ENCODE results near the gene DNAJC5.
"Not testable (repeated sequence)": the region's sequence is repeated elsewhere in the genome, so short reads cannot be mapped to it uniquely, and the experiment has no call there.

DNAJC5 gene

GRCh38 chr20:63903796-63904561 is 9.1 kb downstream of the DNAJC5 start:
- in situ Hi-C loops (cut with MboI; ENCODE audit: low sequenced_read_pairs), result no loop called here

DNA sequence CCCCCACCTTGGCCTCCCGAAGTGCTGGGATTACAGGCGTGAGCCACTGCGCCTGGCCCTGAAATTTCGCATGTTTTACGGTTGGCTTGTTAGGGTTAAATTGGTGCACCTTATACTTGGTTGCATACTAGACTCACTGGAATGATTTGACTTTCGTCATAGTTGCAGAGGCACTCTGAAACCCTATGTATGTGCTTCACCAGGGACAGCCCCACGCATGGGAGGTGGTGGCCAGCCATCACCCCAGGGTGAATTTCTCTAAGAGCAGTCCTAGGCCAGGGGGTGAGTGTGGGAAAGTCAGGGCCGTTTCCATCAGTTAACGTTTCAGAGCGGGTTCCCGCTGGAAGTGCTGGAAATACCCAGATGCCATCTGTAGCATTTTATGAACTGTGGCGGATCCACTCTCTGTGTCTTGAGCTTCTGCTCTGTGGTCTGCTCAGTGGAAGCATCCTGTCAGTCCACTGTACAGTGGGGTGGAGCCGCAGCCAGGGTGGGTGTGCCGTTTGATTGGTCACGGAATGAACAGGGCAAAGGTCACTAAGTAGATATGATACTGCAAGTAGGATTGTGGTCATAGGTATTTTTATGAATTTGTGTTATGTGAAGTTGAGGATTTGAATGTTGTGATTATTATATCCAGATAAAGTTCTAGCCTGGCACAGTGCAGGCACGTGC is 13.2 kb downstream of the DNAJC5 start:
- in situ Hi-C loops (cut with MboI; ENCODE audit: low sequenced_read_pairs), result no loop called here

DNA sequence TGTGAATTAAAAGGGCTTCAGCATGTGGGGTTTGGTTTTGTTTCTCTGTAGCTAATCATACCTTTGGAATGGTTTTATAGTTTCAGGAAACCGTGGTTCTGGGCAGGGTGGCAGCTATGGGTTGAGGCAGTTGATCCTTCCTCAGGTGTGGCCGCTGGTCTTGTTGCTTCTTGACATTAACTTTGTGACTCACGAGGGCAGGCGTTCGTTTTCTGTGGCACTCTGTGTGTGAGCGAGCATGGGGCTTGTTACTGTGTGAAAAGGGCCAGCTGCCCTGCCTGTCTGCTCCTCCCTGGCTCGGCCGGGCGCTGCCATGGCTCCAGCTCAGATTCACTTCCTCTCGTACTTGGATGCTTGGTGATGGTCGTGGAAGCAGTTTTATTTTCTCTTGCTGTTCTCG is 16.2 kb downstream of the DNAJC5 start:
- in situ Hi-C loops (cut with MboI; ENCODE audit: low sequenced_read_pairs), result no loop called here

DNA sequence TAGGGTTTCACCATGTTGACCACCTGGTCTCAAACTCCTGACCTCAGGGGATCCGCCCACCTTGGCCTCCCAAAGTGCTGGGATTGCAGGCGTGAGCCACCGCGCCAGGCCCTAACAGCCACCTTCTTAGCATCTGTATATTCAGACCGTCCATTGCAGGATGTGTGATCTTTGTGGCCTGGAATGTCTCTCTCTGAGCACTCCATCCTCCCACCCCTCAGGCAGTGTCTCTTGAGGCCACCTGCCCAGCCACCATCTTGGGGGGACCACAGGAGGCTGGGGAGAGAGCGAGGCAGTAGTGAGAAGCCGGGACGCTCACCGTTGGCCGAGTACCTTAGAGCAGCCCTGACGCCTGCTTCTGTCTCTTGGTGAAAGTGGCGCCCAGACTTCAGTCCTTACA is 18.8 kb downstream of the DNAJC5 start:
- in situ Hi-C loops (cut with MboI; ENCODE audit: low sequenced_read_pairs), result no loop called here

- in situ Hi-C loops (cut with MboI; ENCODE audit: low sequenced_read_pairs), result no loop called here
Observed at GRCh38 chr20:63915471-63915870, 20.5 kb downstream of the DNAJC5 start.

GRCh38 chr20:63916371-63916939 is 21.5 kb downstream of the DNAJC5 start:
- in situ Hi-C loops (cut with MboI; ENCODE audit: low sequenced_read_pairs), result not testable (repeated sequence)

GRCh38 chr20:63917811-63918210 is 22.9 kb downstream of the DNAJC5 start:
- in situ Hi-C loops (cut with MboI; ENCODE audit: low sequenced_read_pairs), result no loop called here

- in situ Hi-C loops (cut with MboI; ENCODE audit: low sequenced_read_pairs), result no loop called here
Observed at GRCh38 chr20:63919130-63919529, 24.2 kb downstream of the DNAJC5 start.

- in situ Hi-C loops (cut with MboI; ENCODE audit: low sequenced_read_pairs), result no loop called here
Observed at GRCh38 chr20:63920226-63920625, 25.3 kb downstream of the DNAJC5 start.

DNA sequence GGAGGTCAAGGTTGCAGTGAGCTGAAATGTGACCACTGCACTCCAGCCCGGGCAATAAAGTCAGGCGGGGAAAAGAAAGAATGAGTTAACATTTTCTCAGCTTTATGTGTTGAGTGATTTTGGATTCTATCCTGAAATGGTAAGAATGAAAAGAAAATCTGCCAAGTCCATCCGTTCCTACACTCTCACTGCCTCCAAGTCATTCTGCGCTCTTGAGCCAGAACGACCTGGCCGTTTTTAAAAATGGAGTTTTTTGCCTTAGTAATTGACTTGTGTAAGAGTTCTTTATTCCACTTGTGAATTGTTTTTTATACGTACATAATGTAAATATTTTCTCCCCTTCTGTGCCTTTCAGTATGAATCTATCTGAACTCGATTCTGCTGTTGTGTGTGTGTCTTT is 28.7 kb downstream of the DNAJC5 start:
- in situ Hi-C loops (cut with MboI; ENCODE audit: low sequenced_read_pairs), result no loop called here

DNA sequence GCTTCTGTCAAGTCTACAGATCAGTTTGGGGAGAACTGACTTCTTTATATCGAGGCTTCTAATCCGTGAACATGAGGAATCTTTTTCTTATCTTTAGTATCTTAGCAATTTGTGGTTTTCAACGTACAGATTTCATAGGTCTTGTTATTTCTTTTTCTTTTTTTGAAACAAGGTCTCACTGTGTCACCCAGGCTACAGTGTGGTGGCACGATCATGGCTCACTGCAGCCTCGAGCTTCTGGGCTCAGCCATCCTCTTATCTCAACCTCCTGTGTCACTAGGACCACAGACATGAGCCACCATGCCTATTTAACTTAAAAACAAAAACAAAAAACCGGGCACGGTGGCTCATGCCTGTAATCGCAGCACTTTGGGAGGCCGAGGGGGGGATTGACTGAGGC is 29.3 kb downstream of the DNAJC5 start:
- in situ Hi-C loops (cut with MboI; ENCODE audit: low sequenced_read_pairs), result no loop called here

DNA sequence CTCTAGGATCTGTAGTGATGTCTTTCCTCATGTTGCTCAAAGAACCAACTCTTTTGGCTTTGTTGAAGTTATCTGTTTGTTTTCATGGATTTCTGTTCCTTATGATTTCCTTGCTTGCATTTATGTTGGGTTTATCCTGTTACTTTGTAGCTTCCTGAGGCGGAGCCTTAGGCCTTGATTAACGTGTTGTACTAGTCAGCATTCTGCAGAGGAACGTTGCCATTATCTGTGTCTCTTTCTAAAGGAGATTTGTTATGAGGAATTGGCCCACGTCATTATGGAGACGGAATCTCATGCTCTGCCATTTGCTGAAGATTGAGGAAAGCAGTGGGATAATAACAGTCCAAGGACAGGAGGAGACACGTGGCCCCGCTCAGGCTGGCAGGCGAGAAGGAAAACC is 31.4 kb downstream of the DNAJC5 start:
- in situ Hi-C loops (cut with MboI; ENCODE audit: low sequenced_read_pairs), result no loop called here

- in situ Hi-C loops (cut with MboI; ENCODE audit: low sequenced_read_pairs), result no loop called here
Observed at GRCh38 chr20:63929071-63929470, 34.1 kb downstream of the DNAJC5 start.

DNA sequence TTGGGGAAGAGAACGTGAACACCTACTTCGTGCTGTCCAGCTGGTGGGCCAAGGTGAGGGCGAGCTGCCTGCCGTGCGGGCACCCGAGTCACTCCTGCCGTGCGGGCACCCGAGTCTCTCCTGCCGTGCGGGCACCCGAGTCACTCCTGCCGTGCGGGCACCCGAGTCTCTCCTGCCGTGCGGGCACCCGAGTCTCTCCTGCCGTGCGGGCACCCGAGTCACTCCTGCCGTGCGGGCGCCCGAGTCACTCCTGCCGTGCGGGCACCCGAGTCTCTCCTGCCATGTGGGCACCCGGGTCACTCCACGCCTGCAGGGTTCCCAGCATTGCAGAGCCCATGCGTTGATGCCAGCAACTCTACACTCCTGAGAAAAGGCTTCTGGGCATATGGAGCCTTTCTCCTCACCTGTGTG is 34.6 kb downstream of the DNAJC5 start:
- in situ Hi-C loops (cut with MboI; ENCODE audit: low sequenced_read_pairs), result not testable (repeated sequence)

- in situ Hi-C loops (cut with MboI; ENCODE audit: low sequenced_read_pairs), result no loop called here
Observed at GRCh38 chr20:63930971-63931553, 36.1 kb downstream of the DNAJC5 start.

GRCh38 chr20:63931735-63932134 is 36.8 kb downstream of the DNAJC5 start:
- in situ Hi-C loops (cut with MboI; ENCODE audit: low sequenced_read_pairs), result no loop called here

DNA sequence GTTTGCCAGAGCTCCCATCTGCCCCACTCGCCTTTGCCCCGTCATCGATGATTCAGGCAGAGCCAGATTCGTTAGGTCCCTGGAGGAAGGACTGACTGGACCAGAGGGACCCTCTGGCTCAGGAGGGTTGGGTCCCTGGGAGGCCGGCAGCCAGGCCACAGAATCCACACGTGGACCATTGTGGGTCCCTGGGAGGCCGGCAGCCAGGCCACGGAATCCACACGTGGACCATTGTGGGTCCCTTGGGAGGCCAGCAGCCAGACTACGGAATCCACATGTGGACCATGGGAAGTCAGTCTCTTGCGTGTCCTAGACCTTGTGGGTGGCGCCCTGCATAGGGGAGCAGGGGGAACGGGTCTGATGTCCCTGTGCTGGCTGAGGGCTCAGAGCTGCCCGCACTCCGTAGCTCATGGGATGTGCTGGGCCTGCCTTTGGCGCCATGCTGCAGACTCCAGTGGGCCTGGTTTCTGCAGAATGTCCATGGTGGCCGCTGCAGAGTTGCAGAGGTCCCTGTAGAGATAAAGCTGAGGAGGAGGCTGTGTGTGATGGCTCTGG is 37.8 kb downstream of the DNAJC5 start:
- in situ Hi-C loops (cut with MboI; ENCODE audit: low sequenced_read_pairs), result no loop called here

DNA sequence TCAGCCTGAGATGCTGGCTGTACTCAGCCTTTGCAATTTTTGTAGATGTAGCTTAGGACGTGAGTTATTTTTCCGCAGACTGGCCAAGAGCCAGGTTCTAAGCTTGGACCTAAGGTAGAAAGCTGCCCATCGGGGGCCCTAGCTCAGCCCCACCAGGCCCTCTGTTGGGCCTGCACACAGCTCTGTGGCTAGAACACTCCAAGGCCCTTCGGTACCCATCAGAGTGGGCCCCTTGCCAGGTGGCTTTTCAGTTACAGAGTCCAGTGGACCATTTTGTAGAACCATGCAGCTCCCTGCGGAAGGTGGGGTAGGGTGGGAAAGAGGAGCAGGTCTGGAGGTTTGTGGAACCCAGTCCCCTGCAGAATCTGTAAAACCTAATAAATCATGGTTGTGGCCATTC is 38.7 kb downstream of the DNAJC5 start:
- in situ Hi-C loops (cut with MboI; ENCODE audit: low sequenced_read_pairs), result no loop called here

- in situ Hi-C loops (cut with MboI; ENCODE audit: low sequenced_read_pairs), result no loop called here
Observed at GRCh38 chr20:63934271-63935068, 39.5 kb downstream of the DNAJC5 start.

GRCh38 chr20:63935447-63935846 is 40.5 kb downstream of the DNAJC5 start:
- in situ Hi-C loops (cut with MboI; ENCODE audit: low sequenced_read_pairs), result no loop called here

- in situ Hi-C loops (cut with MboI; ENCODE audit: low sequenced_read_pairs), result no loop called here
Observed at GRCh38 chr20:63937596-63937995, 42.7 kb downstream of the DNAJC5 start.

All from HL-60/S4 (cell line).